GM19025 (cell line): ENCODE measurements around the gene CACNA2D2.

Experiments
- ATAC-seq: cut with Tn5 transposase; IDR thresholded peaks from one replicate; pipeline ENCODE4 v1.9.1; 2021; ENCODE audit warnings: mild to moderate bottlenecking, low read depth, moderate library complexity; ENCODE audit not compliant: unreplicated experiment

CACNA2D2 gene

DNA sequence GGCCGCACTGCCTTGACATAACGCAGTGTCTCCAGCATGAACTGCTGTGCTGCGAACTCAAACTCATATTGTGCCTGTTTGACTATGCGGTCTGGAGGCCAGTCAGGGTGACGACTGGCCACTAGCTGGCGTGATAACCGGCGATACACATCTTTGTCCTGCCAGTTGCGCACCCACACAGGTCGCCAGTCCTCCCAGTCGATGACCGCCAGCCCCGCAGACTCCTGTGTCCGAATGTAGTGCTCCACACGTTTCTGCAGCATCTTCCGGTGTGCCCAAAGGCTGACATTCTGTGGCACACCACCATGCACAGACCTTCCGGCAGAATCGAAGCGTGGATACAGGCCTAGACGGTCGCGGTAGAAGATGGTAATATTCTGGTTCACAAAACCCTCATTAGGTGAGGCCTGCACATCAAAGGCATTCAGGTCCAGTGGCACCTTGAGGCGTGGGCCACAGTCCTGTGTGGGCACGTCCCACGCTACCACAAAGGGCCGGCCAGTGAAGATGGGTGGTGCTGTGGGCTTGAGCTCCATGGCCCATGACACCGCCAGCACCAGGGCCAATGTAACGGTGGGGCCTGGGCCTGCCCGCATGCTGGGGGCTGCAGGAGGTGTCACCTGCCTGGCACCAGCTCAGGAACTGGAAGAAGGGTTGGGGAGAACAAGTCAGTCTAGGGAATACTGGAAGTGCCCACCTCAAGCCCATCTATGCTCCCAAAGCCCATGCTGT lies 183.4 kb downstream of the CACNA2D2 start:
- no peak for ATAC-seq

DNA sequence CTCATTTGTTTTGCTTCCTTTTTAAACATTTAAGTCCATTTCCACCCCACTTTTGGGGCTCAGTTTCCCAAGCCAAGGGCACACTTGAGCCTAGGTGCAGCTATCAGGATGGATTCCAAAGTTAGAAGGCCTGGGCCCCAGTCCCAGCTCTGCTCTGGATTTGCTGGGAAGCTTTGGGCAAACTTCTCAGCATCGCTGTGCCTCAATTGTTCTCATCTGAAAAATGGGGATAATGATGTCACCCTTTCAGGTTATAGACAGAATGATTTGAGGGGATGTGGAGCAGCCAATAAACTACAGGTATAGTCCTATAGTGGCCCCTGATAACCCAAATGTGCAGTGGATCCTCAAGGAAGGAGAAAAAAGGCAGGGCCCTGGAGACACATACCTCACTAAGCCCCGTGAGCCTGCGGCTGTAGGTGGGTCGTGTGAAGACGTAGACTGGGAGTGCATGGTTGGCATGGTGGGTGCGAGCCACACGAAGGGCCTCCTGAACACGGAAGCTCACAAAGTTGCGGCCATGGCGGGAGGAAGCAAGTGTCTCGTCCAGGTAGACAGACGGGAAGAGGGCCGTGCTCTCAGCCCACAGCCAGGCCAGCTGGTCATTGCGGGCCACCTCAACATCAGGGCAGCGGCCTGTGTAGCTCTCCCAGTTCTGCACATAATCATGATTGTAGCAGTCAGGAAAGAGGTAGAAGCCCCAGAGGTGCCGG lies 184.1 kb downstream of the CACNA2D2 start:
- no peak for ATAC-seq

DNA sequence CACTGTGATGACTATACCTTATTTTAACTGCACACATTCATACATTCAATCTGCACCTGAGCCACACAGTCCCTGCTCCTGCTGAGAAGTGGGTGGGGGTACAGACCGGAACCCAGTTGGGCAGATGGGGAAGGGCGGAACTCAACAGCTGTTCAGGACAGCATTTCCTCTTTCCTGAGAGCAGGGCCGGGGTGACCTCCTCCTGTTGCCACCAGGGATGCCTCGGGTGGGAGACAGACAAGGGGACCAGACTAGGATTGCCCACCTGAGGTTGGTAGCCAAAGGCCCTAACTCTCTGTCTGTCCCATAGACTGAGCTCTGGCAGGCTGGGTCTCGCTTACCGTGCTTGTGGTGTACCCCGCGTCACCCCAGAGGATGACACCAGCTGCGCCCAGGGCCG lies 184.8 kb downstream of the CACNA2D2 start:
- no peak for ATAC-seq

DNA sequence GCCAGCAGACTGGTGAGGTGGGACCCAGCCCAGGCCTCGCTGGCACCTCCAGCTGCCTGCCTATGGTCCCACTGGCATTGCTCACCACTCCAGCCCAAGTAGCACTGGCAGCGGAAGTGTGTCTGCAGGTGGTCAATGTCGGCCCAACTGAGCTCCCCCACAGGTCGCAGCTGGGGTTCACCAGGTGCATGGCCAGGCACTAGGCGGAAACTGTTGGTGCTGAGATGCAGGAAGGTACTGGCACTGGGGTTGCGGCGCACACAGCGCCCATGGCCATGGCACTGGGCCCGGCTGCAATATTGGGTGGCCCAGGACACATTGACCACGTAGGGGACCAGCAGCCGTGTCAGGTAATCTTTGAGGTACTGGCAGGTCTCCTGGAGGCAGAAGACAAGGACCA lies 185.3 kb downstream of the CACNA2D2 start:
- ATAC-seq = no peak

DNA sequence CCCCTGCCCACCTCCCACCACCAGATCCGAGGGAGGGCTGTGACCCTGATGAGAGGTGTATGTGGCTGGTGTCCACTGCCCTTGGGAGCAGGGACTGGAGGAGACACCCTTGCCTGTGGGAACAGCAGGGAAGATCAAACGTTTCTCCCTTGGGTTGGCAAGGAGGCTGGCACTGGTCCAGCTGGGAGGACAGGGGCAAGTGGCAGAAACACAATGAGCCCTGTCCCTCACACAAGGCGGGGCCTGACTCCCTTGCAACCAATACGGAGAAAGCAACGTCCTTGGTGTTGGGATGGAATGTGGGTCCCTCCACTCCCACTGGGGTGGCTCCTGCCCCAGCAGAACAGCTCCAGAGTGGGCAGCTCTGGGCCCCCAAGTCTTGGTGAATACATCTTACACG lies 186.1 kb downstream of the CACNA2D2 start:
- no peak for ATAC-seq

DNA sequence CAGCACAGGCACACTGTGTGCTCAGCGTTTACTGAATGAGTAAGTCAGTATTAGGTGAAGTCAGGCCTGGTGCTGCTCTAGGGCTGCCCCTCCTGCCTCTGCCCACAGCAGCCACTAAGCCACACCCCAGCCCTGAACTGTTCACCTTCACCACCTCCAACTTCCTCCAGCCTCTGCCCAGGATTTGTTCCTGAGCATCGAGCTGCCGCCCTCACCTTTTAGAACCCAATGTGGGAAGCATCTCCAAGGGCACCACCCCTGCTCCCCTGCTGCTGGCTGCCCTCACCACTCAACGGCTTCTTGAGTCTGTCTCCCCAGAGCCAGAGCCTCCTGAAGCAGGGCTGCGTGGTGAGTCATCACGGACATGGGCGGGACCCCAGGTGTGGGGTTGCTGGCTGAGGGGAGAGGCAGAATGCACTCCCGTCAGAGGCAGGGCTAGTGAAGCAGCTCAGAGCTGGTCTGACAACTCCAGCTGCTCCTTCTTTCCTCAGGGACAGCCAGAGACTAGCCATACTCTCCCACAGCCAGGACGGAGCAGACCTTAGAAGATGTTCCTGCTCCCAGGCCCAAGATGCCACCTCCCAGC lies 186.7 kb downstream of the CACNA2D2 start:
- no peak for ATAC-seq

DNA sequence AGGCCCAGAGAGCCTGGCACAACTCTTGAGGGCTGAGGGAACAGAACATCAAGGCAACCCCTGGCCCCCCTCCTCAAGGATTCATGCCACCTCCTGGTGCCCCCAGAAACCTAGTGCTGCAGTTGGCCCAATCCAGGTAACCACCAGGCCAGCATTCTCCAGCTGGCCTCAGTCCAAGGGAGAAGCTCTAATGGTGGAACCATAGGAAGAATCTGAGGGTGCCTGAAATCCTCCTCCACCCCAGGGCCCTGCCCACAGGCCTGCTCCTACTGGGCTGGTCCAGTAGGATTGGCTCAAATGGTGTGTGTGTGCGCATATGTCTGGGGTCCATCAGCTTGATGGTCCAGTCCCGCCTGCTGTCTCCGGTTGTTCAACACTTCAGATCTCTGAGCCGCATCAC lies 188.6 kb downstream of the CACNA2D2 start:
- no peak for ATAC-seq

DNA sequence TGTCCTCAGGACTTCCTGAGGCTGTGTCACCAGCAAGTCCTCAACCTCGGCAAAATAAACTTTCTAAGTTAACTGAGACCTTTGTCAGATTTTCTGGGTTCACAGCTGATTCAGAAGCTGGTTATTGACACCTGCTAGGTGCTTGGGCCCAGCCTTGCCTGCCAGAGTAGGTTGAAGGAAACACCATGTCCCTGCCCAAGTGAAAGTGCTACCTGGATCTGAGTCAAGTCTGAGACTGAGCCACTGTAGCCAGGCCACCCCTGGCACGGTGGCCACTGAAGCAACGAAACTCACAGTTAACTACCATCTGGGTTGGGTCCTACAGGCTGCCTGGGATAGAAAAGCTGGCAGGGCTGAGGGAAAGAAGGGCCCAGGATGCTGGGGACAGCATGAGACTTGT lies 189.1 kb downstream of the CACNA2D2 start:
- no peak for ATAC-seq
